PC-3 (cell line): ENCODE measurements around the gene ZNF213.

Source experiments
- CTCF ChIP-seq: fragments of 300-600 bp; sonication (generic); conservative IDR thresholded peaks from 2 replicates; pipeline ENCODE4 v1.5.1; 2017; ENCODE audit warnings: antibody characterized with exemption, low read depth, mild to moderate bottlenecking, low read length
- EZH2 ChIP-seq: fragments of 300-600 bp; sonication (generic); IDR thresholded peaks from one replicate; pipeline ENCODE4 v1.6.1; 2017; ENCODE audit warnings: antibody characterized with exemption, mild to moderate bottlenecking, low read length; ENCODE audit not compliant: unreplicated experiment
- EZH2phosphoT487 ChIP-seq: fragments of 300-600 bp; sonication (generic); IDR thresholded peaks from 2 replicates; pipeline ENCODE4 v1.6.1; 2018; ENCODE audit warnings: mild to moderate bottlenecking, antibody characterized with exemption, low read length, borderline replicate concordance

- TF ChIP-seq CTCF (no peak), EZH2phosphoT487 (no peak), EZH2 (no peak)
Observed at GRCh38 chr16:3143189-3143588, 8.4 kb downstream of the ZNF213 start.
